HCT116 (cell line): ENCODE measurements around the gene POLRMT.

ENCODE experiments used
- EZH2 ChIP-seq: fragments of 200-600 bp; sonication (generic); IDR thresholded peaks from 2 replicates; pipeline ENCODE4 v1.6.1; 2017; ENCODE audit warnings: antibody characterized with exemption, mixed run types
- EZH2phosphoT487 ChIP-seq: fragments of 200-600 bp; IDR thresholded peaks from 2 replicates; pipeline ENCODE4 v1.6.1; 2018; ENCODE audit warnings: antibody characterized with exemption, borderline replicate concordance
- JUND ChIP-seq: IDR thresholded peaks from 2 replicates; pipeline ENCODE4 v1.6.1; 2012
- POLR2A ChIP-seq: IDR thresholded peaks from 2 replicates; pipeline ENCODE4 v1.7.0; 2011; ENCODE audit warnings: borderline replicate concordance; ENCODE audit not compliant: insufficient read depth, insufficient read length; ENCODE audit errors: extremely low read depth
- POLR2AphosphoS5 ChIP-seq: IDR thresholded peaks from 2 replicates; pipeline ENCODE4 v1.6.1; 2011; ENCODE audit warnings: mild to moderate bottlenecking, low read depth, low read length, moderate library complexity
- RAD21 ChIP-seq: IDR thresholded peaks from 2 replicates; pipeline ENCODE4 v1.6.1; 2012; ENCODE audit warnings: low read depth, mild to moderate bottlenecking
- SIN3A ChIP-seq: IDR thresholded peaks from 2 replicates; pipeline ENCODE4 v1.6.1; 2012; ENCODE audit warnings: low read depth
- SP1 ChIP-seq: IDR thresholded peaks from 2 replicates; pipeline ENCODE4 v1.6.1; 2012; ENCODE audit warnings: low read depth
- TCF7L2 ChIP-seq: IDR thresholded peaks from 2 replicates; pipeline ENCODE4 v1.7.0; 2011; ENCODE audit warnings: borderline replicate concordance, inconsistent platforms; ENCODE audit not compliant: insufficient read depth, insufficient read length; ENCODE audit errors: extremely low read depth
- ZFX ChIP-seq: fragments of 450-650 bp; IDR thresholded peaks from 2 replicates; pipeline ENCODE4 v1.6.1; 2017
- TF ChIP-seq, protein P1 (sequence below), 3 experiments: fragments of 200-600 bp in 1 of 3; sonication (generic) in 1 of 3; IDR thresholded peaks in 2 of 3; conservative IDR thresholded peaks in 1 of 3; 2 replicates each; pipeline ENCODE4 v1.5.1; 2012 to 2017; ENCODE audit warnings: low read depth in 2 of 3, low read length in 2 of 3, antibody characterized with exemption in 1 of 3, borderline replicate concordance in 1 of 3, control low read depth in 1 of 3, mild to moderate bottlenecking in 1 of 3, mixed read lengths in 1 of 3, mixed run types in 1 of 3, moderate library complexity in 1 of 3; ENCODE audit not compliant: insufficient read depth in 1 of 3
- TF ChIP-seq, protein P2 (sequence below): IDR thresholded peaks from 2 replicates; pipeline ENCODE4 v1.6.1; 2012; ENCODE audit warnings: low read depth
- TF ChIP-seq, protein P3 (sequence below): IDR thresholded peaks from 2 replicates; pipeline ENCODE4 v1.6.1; 2012
- TF ChIP-seq, protein P4 (sequence below): IDR thresholded peaks from 2 replicates; pipeline ENCODE4 v1.6.1; 2011; ENCODE audit warnings: mild to moderate bottlenecking, low read length, moderate library complexity; ENCODE audit not compliant: insufficient replicate concordance; ENCODE audit errors: extremely low read depth

DNA sequence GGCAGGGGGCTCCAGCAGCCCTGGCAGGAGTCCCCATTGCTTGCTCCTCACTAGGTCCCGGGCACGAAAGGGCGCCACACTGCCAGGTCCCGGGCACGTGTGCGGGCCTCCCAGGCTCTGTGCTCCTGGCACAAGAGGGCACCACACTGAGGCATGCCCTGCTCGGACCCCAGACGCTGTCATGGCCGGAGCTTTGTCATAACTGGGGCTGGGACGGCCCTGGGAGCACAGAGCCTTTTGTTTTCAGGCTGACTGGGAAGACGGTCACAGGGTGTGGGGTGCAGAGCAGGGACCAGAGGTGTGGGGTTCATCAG lies 53.5 kb downstream of the POLRMT start:
- TF ChIP-seq POLR2A (no peak), JUND (no peak), TCF7L2 (no peak), ZFX (no peak), EZH2 (no peak), EZH2phosphoT487 (no peak), SP1 (no peak), RAD21 (no peak), POLR2AphosphoS5 (no peak), SIN3A (no peak)
- TF ChIP-seq, protein P1, sequence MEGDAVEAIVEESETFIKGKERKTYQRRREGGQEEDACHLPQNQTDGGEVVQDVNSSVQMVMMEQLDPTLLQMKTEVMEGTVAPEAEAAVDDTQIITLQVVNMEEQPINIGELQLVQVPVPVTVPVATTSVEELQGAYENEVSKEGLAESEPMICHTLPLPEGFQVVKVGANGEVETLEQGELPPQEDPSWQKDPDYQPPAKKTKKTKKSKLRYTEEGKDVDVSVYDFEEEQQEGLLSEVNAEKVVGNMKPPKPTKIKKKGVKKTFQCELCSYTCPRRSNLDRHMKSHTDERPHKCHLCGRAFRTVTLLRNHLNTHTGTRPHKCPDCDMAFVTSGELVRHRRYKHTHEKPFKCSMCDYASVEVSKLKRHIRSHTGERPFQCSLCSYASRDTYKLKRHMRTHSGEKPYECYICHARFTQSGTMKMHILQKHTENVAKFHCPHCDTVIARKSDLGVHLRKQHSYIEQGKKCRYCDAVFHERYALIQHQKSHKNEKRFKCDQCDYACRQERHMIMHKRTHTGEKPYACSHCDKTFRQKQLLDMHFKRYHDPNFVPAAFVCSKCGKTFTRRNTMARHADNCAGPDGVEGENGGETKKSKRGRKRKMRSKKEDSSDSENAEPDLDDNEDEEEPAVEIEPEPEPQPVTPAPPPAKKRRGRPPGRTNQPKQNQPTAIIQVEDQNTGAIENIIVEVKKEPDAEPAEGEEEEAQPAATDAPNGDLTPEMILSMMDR (IDR thresholded peaks at IDR 0.05 in 2 of 3, conservative IDR thresholded peaks at IDR 0.05 in 1 of 3; ENCODE audit: borderline replicate concordance in 1 of 3, insufficient read depth in 1 of 3, low read depth in 2 of 3, low read length in 2 of 3): no peak
- TF ChIP-seq, protein P2, sequence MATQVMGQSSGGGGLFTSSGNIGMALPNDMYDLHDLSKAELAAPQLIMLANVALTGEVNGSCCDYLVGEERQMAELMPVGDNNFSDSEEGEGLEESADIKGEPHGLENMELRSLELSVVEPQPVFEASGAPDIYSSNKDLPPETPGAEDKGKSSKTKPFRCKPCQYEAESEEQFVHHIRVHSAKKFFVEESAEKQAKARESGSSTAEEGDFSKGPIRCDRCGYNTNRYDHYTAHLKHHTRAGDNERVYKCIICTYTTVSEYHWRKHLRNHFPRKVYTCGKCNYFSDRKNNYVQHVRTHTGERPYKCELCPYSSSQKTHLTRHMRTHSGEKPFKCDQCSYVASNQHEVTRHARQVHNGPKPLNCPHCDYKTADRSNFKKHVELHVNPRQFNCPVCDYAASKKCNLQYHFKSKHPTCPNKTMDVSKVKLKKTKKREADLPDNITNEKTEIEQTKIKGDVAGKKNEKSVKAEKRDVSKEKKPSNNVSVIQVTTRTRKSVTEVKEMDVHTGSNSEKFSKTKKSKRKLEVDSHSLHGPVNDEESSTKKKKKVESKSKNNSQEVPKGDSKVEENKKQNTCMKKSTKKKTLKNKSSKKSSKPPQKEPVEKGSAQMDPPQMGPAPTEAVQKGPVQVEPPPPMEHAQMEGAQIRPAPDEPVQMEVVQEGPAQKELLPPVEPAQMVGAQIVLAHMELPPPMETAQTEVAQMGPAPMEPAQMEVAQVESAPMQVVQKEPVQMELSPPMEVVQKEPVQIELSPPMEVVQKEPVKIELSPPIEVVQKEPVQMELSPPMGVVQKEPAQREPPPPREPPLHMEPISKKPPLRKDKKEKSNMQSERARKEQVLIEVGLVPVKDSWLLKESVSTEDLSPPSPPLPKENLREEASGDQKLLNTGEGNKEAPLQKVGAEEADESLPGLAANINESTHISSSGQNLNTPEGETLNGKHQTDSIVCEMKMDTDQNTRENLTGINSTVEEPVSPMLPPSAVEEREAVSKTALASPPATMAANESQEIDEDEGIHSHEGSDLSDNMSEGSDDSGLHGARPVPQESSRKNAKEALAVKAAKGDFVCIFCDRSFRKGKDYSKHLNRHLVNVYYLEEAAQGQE: no peak
- TF ChIP-seq, protein P3, sequence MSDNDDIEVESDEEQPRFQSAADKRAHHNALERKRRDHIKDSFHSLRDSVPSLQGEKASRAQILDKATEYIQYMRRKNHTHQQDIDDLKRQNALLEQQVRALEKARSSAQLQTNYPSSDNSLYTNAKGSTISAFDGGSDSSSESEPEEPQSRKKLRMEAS: no peak
- TF ChIP-seq, protein P4, sequence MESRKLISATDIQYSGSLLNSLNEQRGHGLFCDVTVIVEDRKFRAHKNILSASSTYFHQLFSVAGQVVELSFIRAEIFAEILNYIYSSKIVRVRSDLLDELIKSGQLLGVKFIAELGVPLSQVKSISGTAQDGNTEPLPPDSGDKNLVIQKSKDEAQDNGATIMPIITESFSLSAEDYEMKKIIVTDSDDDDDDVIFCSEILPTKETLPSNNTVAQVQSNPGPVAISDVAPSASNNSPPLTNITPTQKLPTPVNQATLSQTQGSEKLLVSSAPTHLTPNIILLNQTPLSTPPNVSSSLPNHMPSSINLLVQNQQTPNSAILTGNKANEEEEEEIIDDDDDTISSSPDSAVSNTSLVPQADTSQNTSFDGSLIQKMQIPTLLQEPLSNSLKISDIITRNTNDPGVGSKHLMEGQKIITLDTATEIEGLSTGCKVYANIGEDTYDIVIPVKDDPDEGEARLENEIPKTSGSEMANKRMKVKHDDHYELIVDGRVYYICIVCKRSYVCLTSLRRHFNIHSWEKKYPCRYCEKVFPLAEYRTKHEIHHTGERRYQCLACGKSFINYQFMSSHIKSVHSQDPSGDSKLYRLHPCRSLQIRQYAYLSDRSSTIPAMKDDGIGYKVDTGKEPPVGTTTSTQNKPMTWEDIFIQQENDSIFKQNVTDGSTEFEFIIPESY: no peak
